Ishikawa (cell line): Measurements from ENCODE around the gene CACNA2D3.

Experiments
- CEBPB ChIP-seq: IDR thresholded peaks from 2 replicates; pipeline ENCODE4 v1.6.1; 2012
- CREB1 ChIP-seq: IDR thresholded peaks from 2 replicates; pipeline ENCODE4 v1.6.1; 2012; ENCODE audit warnings: low read depth
- EGR1 ChIP-seq: IDR thresholded peaks from 2 replicates; pipeline ENCODE4 v1.6.1; 2012
- EP300 ChIP-seq: IDR thresholded peaks from 2 replicates; pipeline ENCODE4 v1.6.1; 2012; ENCODE audit warnings: borderline replicate concordance
- FOXM1 ChIP-seq: IDR thresholded peaks from 2 replicates; pipeline ENCODE4 v1.6.1; 2012; ENCODE audit warnings: low read depth, borderline replicate concordance
- MAX ChIP-seq: IDR thresholded peaks from 2 replicates; pipeline ENCODE4 v1.6.1; 2012
- RAD21 ChIP-seq: IDR thresholded peaks from 2 replicates; pipeline ENCODE4 v1.6.1; 2012; ENCODE audit warnings: low read depth
- TAF1 ChIP-seq: IDR thresholded peaks from 2 replicates; pipeline ENCODE4 v1.6.1; 2012; ENCODE audit warnings: low read depth, mild to moderate bottlenecking
- TCF12 ChIP-seq: IDR thresholded peaks from 2 replicates; pipeline ENCODE4 v1.6.1; 2012; ENCODE audit warnings: low read depth
- TEAD4 ChIP-seq: IDR thresholded peaks from 2 replicates; pipeline ENCODE4 v1.6.1; 2012
- USF1 ChIP-seq: IDR thresholded peaks from 2 replicates; pipeline ENCODE4 v1.6.1; 2012
- YY1 ChIP-seq: IDR thresholded peaks from 2 replicates; pipeline ENCODE4 v1.6.1; 2012; ENCODE audit warnings: low read depth

- TF ChIP-seq MAX: no peak
- TF ChIP-seq EGR1: no peak
- no peak for TF ChIP-seq EP300
- TF ChIP-seq TCF12: no peak
- TF ChIP-seq FOXM1: no peak
- TF ChIP-seq YY1: no peak
- TF ChIP-seq TAF1: no peak
- TF ChIP-seq CEBPB: no peak
- no peak for TF ChIP-seq CREB1
- TF ChIP-seq RAD21: no peak
- no peak for TF ChIP-seq TEAD4
- no peak for TF ChIP-seq USF1
These were observed 450.0 kb downstream of the CACNA2D3 start for GRCh38 chr3:54572197-54572895.
